HepG2 (cell line): ENCODE results near the gene BSX. TPM values are rescaled to one million over a fixed set of nuclear protein-coding genes. Genes with fewer than 3 reads are reported as not detected.

Experiments
- ATF1 ChIP-seq: IDR thresholded peaks from 2 replicates; pipeline ENCODE4 v1.6.1; 2016; ENCODE audit warnings: mild to moderate bottlenecking, control low read depth
- BCL3 ChIP-seq: sonication (generic); formaldehyde crosslinking; IDR thresholded peaks from 2 replicates; pipeline ENCODE4 v1.5.1; 2020; ENCODE audit warnings: mild to moderate bottlenecking, missing genetic modification reagents, moderate library complexity
- FOXA3 ChIP-seq: IDR thresholded peaks from 2 replicates; pipeline ENCODE4 v1.6.1; 2016; ENCODE audit warnings: missing genetic modification reagents, missing compliant biosample characterization
- FOXC1 ChIP-seq: sonication (generic); formaldehyde crosslinking; IDR thresholded peaks from 2 replicates; pipeline ENCODE4 v1.8.0; 2022; ENCODE audit warnings: mild to moderate bottlenecking, missing genetic modification reagents, borderline replicate concordance
- GABPA ChIP-seq, 2 experiments: IDR thresholded peaks; 2 replicates each; pipeline ENCODE4 v1.6.1; 2011 to 2016; ENCODE audit warnings: low read depth in 2 of 2, low read length in 1 of 2, missing biosample characterization in 1 of 2, missing genetic modification characterization in 1 of 2
- KAT2B ChIP-seq: fragments of 150-350 bp; IDR thresholded peaks from 2 replicates; pipeline ENCODE4 v1.6.1; 2014; ENCODE audit warnings: low read depth, low read length, borderline replicate concordance
- MXD1 ChIP-seq: sonication (generic); formaldehyde crosslinking; IDR thresholded peaks from 2 replicates; pipeline ENCODE4 v1.4.0; 2020; ENCODE audit warnings: mild to moderate bottlenecking, missing genetic modification reagents
- NFIB ChIP-seq: sonication (generic); formaldehyde crosslinking; IDR thresholded peaks from 2 replicates; pipeline ENCODE4 v1.9.0; 2021; ENCODE audit warnings: missing genetic modification reagents, mild to moderate bottlenecking, borderline replicate concordance
- PBX3 ChIP-seq: sonication (generic); formaldehyde crosslinking; IDR thresholded peaks from 2 replicates; pipeline ENCODE4 v1.8.1; 2023; ENCODE audit warnings: missing genetic modification reagents, inconsistent platforms, borderline replicate concordance
- SP140L ChIP-seq: sonication (generic); formaldehyde crosslinking; IDR thresholded peaks from 2 replicates; pipeline ENCODE4 v1.4.0; 2020; ENCODE audit warnings: missing genetic modification reagents, borderline replicate concordance
- ZNF747 ChIP-seq: sonication (generic); formaldehyde crosslinking; IDR thresholded peaks from 2 replicates; pipeline ENCODE4 v1.8.1; 2023; ENCODE audit warnings: missing genetic modification reagents, mild to moderate bottlenecking, borderline replicate concordance
- ZNF841 ChIP-seq: sonication (generic); formaldehyde crosslinking; IDR thresholded peaks from 2 replicates; pipeline ENCODE4 v1.8.1; 2023; ENCODE audit warnings: missing genetic modification reagents, borderline replicate concordance
- polyA plus RNA-seq, 8 experiments: library from polyadenylated mRNA; depleted of rRNA in 3 of 8; stranded (reverse) in 7 of 8; unstranded in 1 of 8; fragments of >200 nt; fragmentation: Illumina TruSeq in 4 of 8; extraction: Trizol in 4 of 8; gene quantifications; 2 replicates each; pipeline versions ENCODE4 v1.2.1 to v1.2.3, GENCODE V29; 2011 to 2016; ENCODE audit warnings: low read depth in 4 of 8, missing spikeins in 1 of 8, mixed read lengths in 1 of 8; ENCODE audit not compliant: insufficient read depth in 1 of 8
- total RNA-seq, 5 experiments: library from RNA; depleted of rRNA; stranded (reverse); fragments of >200 nt; fragmentation: Illumina TruSeq; extraction: Trizol; gene quantifications; 2 replicates each; pipeline ENCODE4 v1.2.3, GENCODE V29; 2016; ENCODE audit warnings: low read depth in 1 of 5

Gene BSX
- total and polyA plus RNA-seq, 2 of the 13 experiments (the other 11 are each of a cell fraction or from before 2014, with no cell fraction given), result not detected

GRCh38 chr11:123000721-123001120 lies 19.1 kb upstream of the BSX start (continued):
- TF ChIP-seq PBX3 (CRISPR knock-in tag) (no peak), SP140L (CRISPR knock-in tag) (no peak), GABPA (IDR thresholded peaks at IDR 0.05; ENCODE audit: low read depth, low read length) (no peak), GABPA (CRISPR knock-in tag; IDR thresholded peaks at IDR 0.05; ENCODE audit: low read depth) (no peak), ZNF841 (CRISPR knock-in tag) (no peak), MXD1 (no peak), NFIB (CRISPR knock-in tag) (no peak), KAT2B (no peak), BCL3 (CRISPR knock-in tag) (no peak), FOXC1 (CRISPR knock-in tag) (no peak), FOXA3 (CRISPR knock-in tag) (no peak), ATF1 (CRISPR knock-in tag) (no peak), ZNF747 (no peak)
